ENCODE data around the gene DNAI7. TPM values are rescaled to one million over a fixed set of nuclear protein-coding genes. Genes with fewer than 3 reads are reported as not detected.

Gene DNAI7
- total and polyA plus RNA-seq, 2 of the 8 experiments (the other 6 are each of a cell fraction or from before 2014, with no cell fraction given): 0.12 to 0.28 TPM

DNA sequence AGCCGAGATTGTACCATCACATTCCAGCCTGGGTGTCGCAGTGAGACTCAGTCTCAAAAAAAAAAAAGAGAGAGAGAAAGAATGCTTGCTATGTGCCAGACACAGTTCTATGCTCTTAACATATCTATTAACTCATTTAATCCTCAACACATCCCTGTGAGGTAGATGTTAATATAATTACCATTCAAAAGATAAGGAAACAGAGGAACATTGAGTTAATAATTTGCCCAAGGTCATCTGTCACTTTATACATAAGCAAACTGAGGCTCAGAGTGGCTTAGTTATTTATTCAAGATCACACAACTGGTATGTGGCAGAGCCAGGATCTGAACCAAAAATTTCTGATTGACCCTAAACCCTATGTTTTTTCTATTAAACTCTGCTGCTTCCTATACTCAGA, 129.9 kb downstream of the DNAI7 start:
- no peak overlapping the region for H2AFZ ChIP-seq (ENCODE audit: low read length)
- no peaks in the 10 kb centered on the region for H3K27me3 ChIP-seq (replicated peaks in 1 of 4; ENCODE audit: control insufficient read depth in 3 of 4, extremely low read depth in 1 of 4, insufficient read depth in 3 of 4, low read length in 3 of 4)
- no peak for FAIRE-seq
- no peak overlapping the region for H2BK5ac ChIP-seq (ENCODE audit: low read depth, low read length)
- no peaks in the 10 kb centered on the region for H3K9me3 ChIP-seq (ENCODE audit: insufficient read depth in 2 of 2, low read depth in 1 of 2, low read length in 1 of 2)
- H4K20me1 ChIP-seq (replicated peaks in 1 of 2; ENCODE audit: control insufficient read depth in 1 of 2, insufficient read depth in 2 of 2, low read length in 2 of 2): no peaks in the 10 kb centered on the region
- H4K5ac ChIP-seq (ENCODE audit: insufficient read length, low read depth, low read length): no peak overlapping the region
- H4K91ac ChIP-seq (replicated peaks; ENCODE audit: insufficient read length, low read length): no peak overlapping the region
- no peaks in the 10 kb centered on the region for H3K79me2 ChIP-seq (ENCODE audit: control insufficient read depth in 1 of 2, insufficient read depth in 2 of 2, low read length in 2 of 2)
- no peak overlapping the region for H3K27ac ChIP-seq (ENCODE audit: low read depth, low read length)
- H2BK20ac ChIP-seq (ENCODE audit: low read length): no peak overlapping the region
- no peak overlapping the region for H3K18ac ChIP-seq (ENCODE audit: extremely low read depth, low read length)
- no peaks in the 10 kb centered on the region for H3K23me2 ChIP-seq (ENCODE audit: low read depth, low read length)
- H3K14ac ChIP-seq (ENCODE audit: insufficient read length): no peak overlapping the region
- peaks cover 0 to 13% (median 0%) of the 10 kb centered on the region in 4 experiments; a peak in 1 of 7 replicates for H3K4me1 ChIP-seq (replicated peaks in 1 of 4; ENCODE audit: control insufficient read depth in 3 of 4, insufficient read depth in 4 of 4, low read length in 3 of 4)
- H2BK120ac ChIP-seq (replicated peaks; ENCODE audit: low read depth, low read length): no peak overlapping the region
- H3K4ac ChIP-seq (replicated peaks; ENCODE audit: insufficient read length, low read depth, low read length): no peak overlapping the region
- H4K8ac ChIP-seq (ENCODE audit: extremely low read depth, insufficient read depth, low read length): no peak overlapping the region
- H3K23ac ChIP-seq (ENCODE audit: insufficient read length): no peak overlapping the region
- H3K4me2 ChIP-seq (ENCODE audit: insufficient read depth in 1 of 2, low read depth in 2 of 2, low read length in 2 of 2): no peak overlapping the region
- ChIA-PET POLR2A (ENCODE audit: partially characterized antibody) (no interaction called here), CTCF (ENCODE audit: partially characterized antibody) (interaction anchor here (1.0 kb wide), 1 partner anchor 71 kb away, joined by 3 read pairs; no protein-coding TSS in a partner anchor)
- no peak overlapping the region for H2BK12ac ChIP-seq (ENCODE audit: low read depth, low read length)
- no peak overlapping the region for H3K56ac ChIP-seq (replicated peaks; ENCODE audit: insufficient read length, low read depth, low read length)
- H3K9ac ChIP-seq (replicated peaks in 1 of 4; ENCODE audit: extremely low read depth in 1 of 4, low read depth in 3 of 4, low read length in 3 of 4): no peak overlapping the region
- WGBS, 2 experiments (ENCODE audit: extremely low coverage in 1 of 2, insufficient coverage in 1 of 2, insufficient read length in 1 of 2, insufficient replicate concordance in 2 of 2, low coverage in 1 of 2, low lambda C conversion rate in 2 of 2, missing lambda C conversion rate in 1 of 2): 100% methylated on average over 1 of the region's 2 CpGs; no CpG with 5 or more reads in 1 of the 2 experiments
- H3K36me3 ChIP-seq (ENCODE audit: control insufficient read depth in 2 of 4, insufficient read depth in 4 of 4, low read length in 3 of 4): no peaks in the 10 kb centered on the region
- no peak overlapping the region for H2AK5ac ChIP-seq (ENCODE audit: low read depth, low read length)
- no peak overlapping the region for H2BK15ac ChIP-seq (ENCODE audit: low read length)
- TF ChIP-seq SP1 (IDR thresholded peaks at IDR 0.05; ENCODE audit: low read depth, low read length): no peak
- no peak for TF ChIP-seq PHF8 (conservative IDR thresholded peaks at IDR 0.05; ENCODE audit: low read depth, low read length)
- no peak for TF ChIP-seq TCF12 (IDR thresholded peaks at IDR 0.05; ENCODE audit: low read depth, low read length)
- no peak for TF ChIP-seq SAP30 (IDR thresholded peaks at IDR 0.05; ENCODE audit: insufficient read depth, insufficient replicate concordance, low read length)
- no peak for TF ChIP-seq BACH1 (IDR thresholded peaks at IDR 0.05; ENCODE audit: low read length)
- no peak for TF ChIP-seq RAD21 (IDR thresholded peaks at IDR 0.05 in 1 of 2, conservative IDR thresholded peaks at IDR 0.05 in 1 of 2; ENCODE audit: low read depth in 2 of 2, low read length in 2 of 2)
- no peak for TF ChIP-seq SIRT6 (IDR thresholded peaks at IDR 0.05; ENCODE audit: low read length)
- no peak for TF ChIP-seq CHD1 (IDR thresholded peaks at IDR 0.05; ENCODE audit: low read depth, low read length)
- TF ChIP-seq SUZ12 (IDR thresholded peaks at IDR 0.05; ENCODE audit: low read length): no peak
- TF ChIP-seq TEAD4 (IDR thresholded peaks at IDR 0.05; ENCODE audit: low read depth, low read length): no peak
- no peak overlapping the region for H3K4me3 ChIP-seq (ENCODE audit: extremely low read depth in 1 of 4, insufficient read depth in 2 of 4, low read depth in 3 of 4, low read length in 4 of 4)
- H3K79me1 ChIP-seq (ENCODE audit: low read depth, low read length): no peaks in the 10 kb centered on the region
- DNase-seq (ENCODE audit: low read depth in 1 of 2, low spot score in 2 of 2): no peak
